DOHH2 (cell line): Measurements from ENCODE around the gene SORBS2.

Experiments used
- H3F3A ChIP-seq: fragments of 200-600 bp; sonication (generic), shearing (Covaris generic); 2 replicates; pipeline ENCODE4 v1.6.0; 2016; ENCODE audit warnings: antibody characterized with exemption, mild to moderate bottlenecking; ENCODE audit not compliant: control insufficient read depth, insufficient read depth
- H3K27ac ChIP-seq: fragments of 200-600 bp; sonication (generic); 2 replicates; pipeline ENCODE4 v1.5.1; 2014; ENCODE audit warnings: low read depth, mild to moderate bottlenecking, low read length, moderate library complexity
- H3K27me3 ChIP-seq: fragments of 200-600 bp; sonication (generic); 2 replicates; pipeline ENCODE4 v1.6.1; 2014; ENCODE audit warnings: mild to moderate bottlenecking, low read length, mixed read lengths; ENCODE audit not compliant: control insufficient read depth
- H3K36me3 ChIP-seq: fragments of 200-600 bp; sonication (generic); 2 replicates; pipeline ENCODE4 v1.6.1; 2014; ENCODE audit warnings: mild to moderate bottlenecking, low read length, moderate library complexity, mixed read lengths; ENCODE audit not compliant: control insufficient read depth
- H3K4me1 ChIP-seq: fragments of 200-600 bp; sonication (generic); 2 replicates; pipeline ENCODE4 v1.6.1; 2014; ENCODE audit warnings: mild to moderate bottlenecking, low read length, mixed read lengths; ENCODE audit not compliant: control insufficient read depth
- H3K4me2 ChIP-seq: fragments of 200-600 bp; sonication (generic); 2 replicates; pipeline ENCODE4 v1.6.0; 2014; ENCODE audit warnings: mild to moderate bottlenecking, low read length, moderate library complexity
- H3K4me3 ChIP-seq: fragments of 200-600 bp; sonication (generic); 2 replicates; pipeline ENCODE4 v1.5.1; 2014; ENCODE audit warnings: mild to moderate bottlenecking, low read length, mixed read lengths
- H3K79me2 ChIP-seq: fragments of 200-600 bp; sonication (generic); 2 replicates; pipeline ENCODE4 v1.6.1; 2014; ENCODE audit warnings: mild to moderate bottlenecking, low read length, mixed read lengths; ENCODE audit not compliant: control insufficient read depth
- H3K9me2 ChIP-seq: fragments of 200-600 bp; sonication (generic); replicated peaks from 2 replicates; pipeline ENCODE4 v1.6.1; 2014; ENCODE audit warnings: mild to moderate bottlenecking, low read length, mixed read lengths; ENCODE audit not compliant: control insufficient read depth
- H3K9me3 ChIP-seq: fragments of 200-600 bp; sonication (generic); 2 replicates; pipeline ENCODE4 v1.6.1; 2014; ENCODE audit warnings: antibody characterized with exemption, low read length, mixed read lengths; ENCODE audit not compliant: control insufficient read depth, insufficient read depth
- H4K20me1 ChIP-seq: fragments of 200-600 bp; sonication (generic); 2 replicates; pipeline ENCODE4 v1.6.0; 2014; ENCODE audit warnings: low read depth, mild to moderate bottlenecking, antibody characterized with exemption, low read length, moderate library complexity; ENCODE audit not compliant: control insufficient read depth, insufficient read depth
- EZH2phosphoT487 ChIP-seq: fragments of 200-600 bp; sonication (generic); IDR thresholded peaks from 2 replicates; pipeline ENCODE4 v1.6.1; 2017; ENCODE audit warnings: borderline replicate concordance, mild to moderate bottlenecking, antibody characterized with exemption, low read length, moderate library complexity, mixed read lengths
- TF ChIP-seq, protein P1 (sequence below): fragments of 200-600 bp; sonication (generic); IDR thresholded peaks from one replicate; pipeline ENCODE4 v1.5.1; 2014; ENCODE audit warnings: antibody characterized with exemption, mild to moderate bottlenecking, low read depth, low read length; ENCODE audit not compliant: poor library complexity, severe bottlenecking

Gene SORBS2

GRCh38 chr4:185541251-185541727 lies 270.7 kb downstream of the SORBS2 start:
- Histone ChIP-seq H4K20me1 (no peaks in the 10 kb centered on the region), H3K79me2 (no peaks in the 10 kb centered on the region), H3K4me2 (no peak overlapping the region), H3K27me3 (peaks cover 17% of the 10 kb centered on the region), H3K4me3 (no peak overlapping the region), H3K4me1 (no peaks in the 10 kb centered on the region), H3F3A (no peaks in the 10 kb centered on the region), H3K9me3 (no peaks in the 10 kb centered on the region), H3K27ac (no peak overlapping the region), H3K9me2 (no peaks in the 10 kb centered on the region), H3K36me3 (no peaks in the 10 kb centered on the region)
- TF ChIP-seq EZH2phosphoT487: no peak

GRCh38 chr4:185540487-185541120 lies 271.4 kb downstream of the SORBS2 start:
- H3K27ac ChIP-seq: no peak overlapping the region
- H3K27me3 ChIP-seq: peaks cover 19% of the 10 kb centered on the region
- no peaks in the 10 kb centered on the region for H3K36me3 ChIP-seq
- H3F3A ChIP-seq: no peaks in the 10 kb centered on the region
- no peaks in the 10 kb centered on the region for H3K9me2 ChIP-seq
- no peak overlapping the region for H3K4me3 ChIP-seq
- TF ChIP-seq EZH2phosphoT487: no peak
- H3K9me3 ChIP-seq: no peaks in the 10 kb centered on the region
- H4K20me1 ChIP-seq: no peaks in the 10 kb centered on the region
- H3K4me1 ChIP-seq: no peaks in the 10 kb centered on the region
- H3K79me2 ChIP-seq: no peaks in the 10 kb centered on the region
- H3K4me2 ChIP-seq: no peak overlapping the region

GRCh38 chr4:185540040-185540439 lies 272.0 kb downstream of the SORBS2 start:
- Histone ChIP-seq H3K4me3 (no peak overlapping the region), H3K27ac (no peak overlapping the region), H3K4me2 (no peak overlapping the region), H3K9me2 (no peaks in the 10 kb centered on the region), H3K4me1 (no peaks in the 10 kb centered on the region), H3F3A (no peaks in the 10 kb centered on the region), H3K36me3 (no peaks in the 10 kb centered on the region), H4K20me1 (no peaks in the 10 kb centered on the region), H3K27me3 (peaks cover 19% of the 10 kb centered on the region), H3K79me2 (no peaks in the 10 kb centered on the region), H3K9me3 (no peaks in the 10 kb centered on the region)
- TF ChIP-seq EZH2phosphoT487: no peak
- TF ChIP-seq, protein P1, sequence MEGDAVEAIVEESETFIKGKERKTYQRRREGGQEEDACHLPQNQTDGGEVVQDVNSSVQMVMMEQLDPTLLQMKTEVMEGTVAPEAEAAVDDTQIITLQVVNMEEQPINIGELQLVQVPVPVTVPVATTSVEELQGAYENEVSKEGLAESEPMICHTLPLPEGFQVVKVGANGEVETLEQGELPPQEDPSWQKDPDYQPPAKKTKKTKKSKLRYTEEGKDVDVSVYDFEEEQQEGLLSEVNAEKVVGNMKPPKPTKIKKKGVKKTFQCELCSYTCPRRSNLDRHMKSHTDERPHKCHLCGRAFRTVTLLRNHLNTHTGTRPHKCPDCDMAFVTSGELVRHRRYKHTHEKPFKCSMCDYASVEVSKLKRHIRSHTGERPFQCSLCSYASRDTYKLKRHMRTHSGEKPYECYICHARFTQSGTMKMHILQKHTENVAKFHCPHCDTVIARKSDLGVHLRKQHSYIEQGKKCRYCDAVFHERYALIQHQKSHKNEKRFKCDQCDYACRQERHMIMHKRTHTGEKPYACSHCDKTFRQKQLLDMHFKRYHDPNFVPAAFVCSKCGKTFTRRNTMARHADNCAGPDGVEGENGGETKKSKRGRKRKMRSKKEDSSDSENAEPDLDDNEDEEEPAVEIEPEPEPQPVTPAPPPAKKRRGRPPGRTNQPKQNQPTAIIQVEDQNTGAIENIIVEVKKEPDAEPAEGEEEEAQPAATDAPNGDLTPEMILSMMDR: no peak

DNA sequence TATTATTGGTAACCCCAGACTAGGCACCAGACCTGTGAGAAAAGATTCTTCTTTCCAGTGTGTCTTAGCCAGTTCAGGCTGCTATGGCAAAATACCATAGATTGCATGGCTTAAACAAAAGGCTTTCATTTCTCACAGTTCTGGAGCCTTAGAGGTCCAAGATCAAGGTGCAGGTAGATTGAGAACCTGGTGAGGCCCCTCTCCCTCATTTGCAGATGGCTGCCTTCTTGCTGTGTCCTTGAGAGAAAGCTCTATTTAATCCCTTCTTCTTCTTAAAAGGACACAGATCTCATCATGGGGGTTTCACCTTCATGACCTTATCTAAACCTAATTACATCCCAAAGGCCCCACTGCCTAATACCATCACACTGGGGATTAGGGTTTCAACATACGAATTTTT lies 273.2 kb downstream of the SORBS2 start:
- no peaks in the 10 kb centered on the region for H3K36me3 ChIP-seq
- H3K4me3 ChIP-seq: no peak overlapping the region
- TF ChIP-seq, protein P1: no peak
- no peak for TF ChIP-seq EZH2phosphoT487
- H3K9me2 ChIP-seq: no peaks in the 10 kb centered on the region
- H3K27ac ChIP-seq: no peak overlapping the region
- H3K27me3 ChIP-seq: peaks cover 23% of the 10 kb centered on the region
- no peaks in the 10 kb centered on the region for H3K9me3 ChIP-seq
- no peaks in the 10 kb centered on the region for H4K20me1 ChIP-seq
- no peaks in the 10 kb centered on the region for H3K4me1 ChIP-seq
- no peak overlapping the region for H3K4me2 ChIP-seq
- H3F3A ChIP-seq: no peaks in the 10 kb centered on the region
- H3K79me2 ChIP-seq: no peaks in the 10 kb centered on the region
